Hepatocyte (in vitro differentiated cells): ENCODE measurements around the gene TF.

Experiments
- EZH2 ChIP-seq: fragments of 200-600 bp; sonication (generic); IDR thresholded peaks from 2 replicates; pipeline ENCODE4 v1.6.1; 2016; ENCODE audit warnings: antibody characterized with exemption, mild to moderate bottlenecking, borderline replicate concordance
- EZH2phosphoT487 ChIP-seq: fragments of 200-600 bp; sonication (generic); IDR thresholded peaks from one replicate; pipeline ENCODE4 v1.6.1; 2018; ENCODE audit warnings: antibody characterized with exemption, mild to moderate bottlenecking, low read depth, moderate library complexity; ENCODE audit not compliant: unreplicated experiment, severe bottlenecking
- TF ChIP-seq, protein P1 (sequence below): fragments of 200-600 bp; sonication (generic); IDR thresholded peaks from 2 replicates; pipeline ENCODE4 v1.5.1; 2016; ENCODE audit warnings: antibody characterized with exemption, mild to moderate bottlenecking; ENCODE audit not compliant: poor library complexity

- TF ChIP-seq EZH2 (no peak), EZH2phosphoT487 (no peak)
- TF ChIP-seq, protein P1, sequence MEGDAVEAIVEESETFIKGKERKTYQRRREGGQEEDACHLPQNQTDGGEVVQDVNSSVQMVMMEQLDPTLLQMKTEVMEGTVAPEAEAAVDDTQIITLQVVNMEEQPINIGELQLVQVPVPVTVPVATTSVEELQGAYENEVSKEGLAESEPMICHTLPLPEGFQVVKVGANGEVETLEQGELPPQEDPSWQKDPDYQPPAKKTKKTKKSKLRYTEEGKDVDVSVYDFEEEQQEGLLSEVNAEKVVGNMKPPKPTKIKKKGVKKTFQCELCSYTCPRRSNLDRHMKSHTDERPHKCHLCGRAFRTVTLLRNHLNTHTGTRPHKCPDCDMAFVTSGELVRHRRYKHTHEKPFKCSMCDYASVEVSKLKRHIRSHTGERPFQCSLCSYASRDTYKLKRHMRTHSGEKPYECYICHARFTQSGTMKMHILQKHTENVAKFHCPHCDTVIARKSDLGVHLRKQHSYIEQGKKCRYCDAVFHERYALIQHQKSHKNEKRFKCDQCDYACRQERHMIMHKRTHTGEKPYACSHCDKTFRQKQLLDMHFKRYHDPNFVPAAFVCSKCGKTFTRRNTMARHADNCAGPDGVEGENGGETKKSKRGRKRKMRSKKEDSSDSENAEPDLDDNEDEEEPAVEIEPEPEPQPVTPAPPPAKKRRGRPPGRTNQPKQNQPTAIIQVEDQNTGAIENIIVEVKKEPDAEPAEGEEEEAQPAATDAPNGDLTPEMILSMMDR = no peak
Observed at GRCh38 chr3:133820129-133820528, 73.9 kb downstream of the TF start.
